ENCODE data around the gene PTDSS2.

The PTDSS2 gene

GRCh38 chr11:490930-491260 is 40.8 kb downstream of the PTDSS2 start:
- H3K36me3 Mint-ChIP-seq (ENCODE audit: insufficient read depth), result peaks cover 14% of the 10 kb centered on the region
- H3K9me3 Mint-ChIP-seq, result no peaks in the 10 kb centered on the region
- ATAC-seq (replicated peaks; ENCODE audit: extremely low read depth, poor library complexity, severe bottlenecking) (no peak), DNase-seq (ENCODE audit: low spot score in 2 of 2) (no peak)
- no peaks in the 10 kb centered on the region for H3K4me1 Mint-ChIP-seq
- H3K4me3 Mint-ChIP-seq, result no peak overlapping the region
- no peaks in the 10 kb centered on the region for H3K27me3 Mint-ChIP-seq
- H3K27ac Mint-ChIP-seq (ENCODE audit: low read depth), result no peak overlapping the region

DNA sequence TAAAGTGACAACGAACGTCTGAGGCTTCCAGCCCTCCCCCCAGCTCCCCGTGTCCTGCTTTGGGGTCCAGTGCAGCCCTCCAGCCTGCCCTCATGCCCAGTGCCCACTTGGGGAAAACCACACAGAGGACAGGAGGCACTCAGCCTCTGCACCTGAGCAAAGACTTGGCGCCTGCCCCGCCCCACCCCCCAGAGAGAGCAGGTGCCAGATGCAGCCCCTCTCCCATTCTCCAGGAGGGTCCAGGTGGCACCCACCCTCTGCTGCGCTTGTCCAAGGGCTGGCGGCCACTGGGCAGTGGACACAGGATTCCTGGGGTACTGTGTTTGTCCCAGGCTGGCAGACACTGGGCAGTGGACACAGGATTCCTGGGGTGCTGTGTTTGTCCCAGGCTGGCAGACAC is 41.3 kb downstream of the PTDSS2 start:
- no peak for ATAC-seq (replicated peaks; ENCODE audit: extremely low read depth, poor library complexity, severe bottlenecking)
- H3K36me3 Mint-ChIP-seq (ENCODE audit: insufficient read depth), result peaks cover 16% of the 10 kb centered on the region
- no peaks in the 10 kb centered on the region for H3K4me1 Mint-ChIP-seq
- no peaks in the 10 kb centered on the region for H3K9me3 Mint-ChIP-seq
- H3K27ac Mint-ChIP-seq (ENCODE audit: low read depth), result no peak overlapping the region
- DNase-seq (ENCODE audit: low spot score in 2 of 2), result no peak
- no peak overlapping the region for H3K4me3 Mint-ChIP-seq
- H3K27me3 Mint-ChIP-seq, result no peaks in the 10 kb centered on the region

DNA sequence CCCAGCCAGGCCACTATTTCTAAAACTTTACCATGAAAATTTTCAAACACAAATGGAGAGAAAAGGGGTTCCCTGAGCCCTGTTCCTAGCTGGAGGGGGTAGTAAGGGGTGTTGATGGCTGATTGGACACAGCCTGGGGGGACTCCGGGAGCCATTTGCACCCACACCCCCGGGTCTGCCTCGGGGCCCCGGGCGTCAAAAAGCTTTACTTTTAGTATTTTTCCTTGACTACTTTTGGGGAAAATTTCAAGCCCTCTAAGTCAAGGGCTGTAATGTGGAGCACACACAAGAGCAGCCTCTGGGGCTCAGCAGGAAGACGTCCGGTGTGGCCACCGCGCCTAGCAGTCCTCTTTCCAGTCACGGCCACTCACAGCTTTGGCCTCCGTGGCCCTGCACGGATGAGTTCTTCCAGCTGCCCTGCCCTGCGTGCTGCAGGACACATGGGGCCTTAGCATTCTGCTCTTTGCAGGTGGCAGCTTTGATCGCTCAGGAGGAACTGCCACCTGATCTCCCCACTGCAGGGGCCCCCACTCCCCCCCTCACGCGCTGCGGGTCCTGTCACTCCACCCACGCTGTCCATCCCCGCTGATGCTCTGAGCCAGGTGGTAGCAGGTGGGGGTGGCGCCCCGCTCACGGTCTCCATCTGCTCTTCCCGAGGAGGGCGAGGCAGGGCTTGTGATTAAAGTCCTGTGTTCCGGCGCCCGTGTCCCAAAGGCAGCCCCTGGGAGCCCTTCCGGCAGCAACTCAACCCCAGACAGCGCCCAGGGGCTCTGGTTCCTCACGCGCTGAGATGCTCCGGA is 42.5 kb downstream of the PTDSS2 start:
- Mint-ChIP-seq H3K27me3 (no peaks in the 10 kb centered on the region), H3K9me3 (no peaks in the 10 kb centered on the region), H3K27ac (ENCODE audit: low read depth) (peak overlapping the region; percentile 61), H3K4me3 (no peak overlapping the region), H3K36me3 (ENCODE audit: insufficient read depth) (peaks cover 16% of the 10 kb centered on the region), H3K4me1 (peaks cover 2% of the 10 kb centered on the region)
- DNase-seq (ENCODE audit: low spot score in 2 of 2) (no peak), ATAC-seq (replicated peaks; ENCODE audit: extremely low read depth, poor library complexity, severe bottlenecking) (no peak)

GRCh38 chr11:494761-495536 is 44.9 kb downstream of the PTDSS2 start:
- Mint-ChIP-seq H3K9me3 (no peaks in the 10 kb centered on the region), H3K36me3 (ENCODE audit: insufficient read depth) (peaks cover 28% of the 10 kb centered on the region), H3K27me3 (no peaks in the 10 kb centered on the region), H3K4me1 (peaks cover 5% of the 10 kb centered on the region), H3K27ac (ENCODE audit: low read depth) (no peak overlapping the region), H3K4me3 (no peak overlapping the region)
- DNase-seq (ENCODE audit: low spot score in 2 of 2) (no peak), ATAC-seq (replicated peaks; ENCODE audit: extremely low read depth, poor library complexity, severe bottlenecking) (no peak)

DNA sequence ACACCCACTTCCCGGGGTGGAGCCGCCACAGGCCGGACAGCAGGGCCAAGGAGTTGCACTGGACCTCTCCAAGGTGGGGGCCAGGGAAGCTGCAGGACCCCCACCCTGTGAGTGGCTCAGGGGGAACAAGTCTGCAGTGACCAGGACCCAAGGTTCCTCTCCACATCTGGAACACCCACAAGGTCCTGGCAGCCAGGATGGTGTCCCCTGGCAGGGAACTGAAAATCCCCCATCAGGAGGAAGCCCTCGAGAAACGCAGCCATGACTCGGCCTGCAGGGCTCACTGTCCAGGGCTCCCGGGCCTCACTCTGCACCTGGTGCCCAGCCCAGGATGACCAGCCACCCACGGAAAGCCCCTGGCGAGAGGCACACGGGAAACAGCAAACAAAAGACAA is 45.5 kb downstream of the PTDSS2 start:
- peaks cover 30% of the 10 kb centered on the region for H3K36me3 Mint-ChIP-seq (ENCODE audit: insufficient read depth)
- peaks cover 5% of the 10 kb centered on the region for H3K4me1 Mint-ChIP-seq
- H3K9me3 Mint-ChIP-seq, result no peaks in the 10 kb centered on the region
- no peak overlapping the region for H3K4me3 Mint-ChIP-seq
- no peaks in the 10 kb centered on the region for H3K27me3 Mint-ChIP-seq
- no peak overlapping the region for H3K27ac Mint-ChIP-seq (ENCODE audit: low read depth)
- ATAC-seq (replicated peaks; ENCODE audit: extremely low read depth, poor library complexity, severe bottlenecking) (no peak), DNase-seq (ENCODE audit: low spot score in 2 of 2) (no peak)

- ATAC-seq (replicated peaks; ENCODE audit: extremely low read depth, poor library complexity, severe bottlenecking) (no peak), DNase-seq (ENCODE audit: low spot score in 2 of 2) (no peak)
- Mint-ChIP-seq H3K9me3 (no peaks in the 10 kb centered on the region), H3K27me3 (no peaks in the 10 kb centered on the region), H3K36me3 (ENCODE audit: insufficient read depth) (peaks cover 28% of the 10 kb centered on the region), H3K27ac (ENCODE audit: low read depth) (peak overlapping the region; percentile 73), H3K4me1 (peaks cover 5% of the 10 kb centered on the region), H3K4me3 (no peak overlapping the region)
These were observed 46.9 kb downstream of the PTDSS2 start for GRCh38 chr11:496834-497564.

GRCh38 chr11:497565-498296 is 47.7 kb downstream of the PTDSS2 start:
- Mint-ChIP-seq H3K4me3 (no peak overlapping the region), H3K36me3 (ENCODE audit: insufficient read depth) (peaks cover 28% of the 10 kb centered on the region), H3K9me3 (no peaks in the 10 kb centered on the region), H3K4me1 (peaks cover 5% of the 10 kb centered on the region), H3K27ac (ENCODE audit: low read depth) (peak overlapping the region; percentile 73), H3K27me3 (no peaks in the 10 kb centered on the region)
- ATAC-seq (replicated peaks; ENCODE audit: extremely low read depth, poor library complexity, severe bottlenecking) (no peak), DNase-seq (ENCODE audit: low spot score in 2 of 2) (no peak)

DNA sequence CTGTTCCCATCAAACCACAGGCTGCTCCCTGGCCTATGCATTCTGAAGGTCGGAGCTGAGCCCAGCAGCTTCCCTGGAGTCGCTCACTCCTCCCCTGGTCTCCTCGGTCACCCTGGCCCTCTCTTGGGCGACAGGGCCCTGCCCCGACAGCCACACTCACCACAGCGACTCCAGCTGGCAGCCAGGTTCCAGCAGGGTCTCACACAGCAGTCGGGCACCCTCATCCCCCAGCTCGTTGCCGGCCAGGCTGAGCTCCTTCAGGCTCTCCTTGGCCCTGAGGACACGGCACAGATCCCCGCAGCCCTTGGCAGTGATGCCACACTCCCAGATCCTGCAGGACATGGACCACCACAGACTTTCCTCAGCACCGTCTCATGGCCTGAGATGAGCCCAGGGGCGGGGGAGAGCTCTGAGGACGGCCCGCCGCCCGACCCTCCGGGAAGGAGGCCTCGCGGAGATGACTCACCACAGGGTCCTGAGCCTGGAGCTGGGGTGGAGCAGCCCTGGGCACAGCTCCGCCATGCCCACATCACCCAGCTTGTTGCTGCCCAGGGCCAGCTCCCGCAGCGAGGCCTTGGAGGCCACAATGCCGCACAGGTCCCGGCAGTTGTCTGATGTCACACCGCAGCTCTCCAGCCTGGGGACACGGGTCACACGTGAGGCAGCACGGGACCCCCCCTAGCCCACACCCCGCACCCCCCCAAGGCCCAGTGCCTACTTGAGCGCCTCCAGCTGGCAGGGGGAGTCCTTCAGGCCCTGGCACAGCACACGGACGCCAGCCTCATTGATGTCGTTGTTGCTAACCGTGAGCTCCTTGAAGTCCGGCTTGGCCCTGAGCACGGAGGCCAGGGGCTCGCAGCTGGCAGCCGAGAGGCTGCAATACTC is 48.5 kb downstream of the PTDSS2 start:
- H3K36me3 Mint-ChIP-seq (ENCODE audit: insufficient read depth), result peaks cover 24% of the 10 kb centered on the region
- no peak overlapping the region for H3K4me3 Mint-ChIP-seq
- DNase-seq (ENCODE audit: low spot score in 2 of 2) (no peak), ATAC-seq (replicated peaks; ENCODE audit: extremely low read depth, poor library complexity, severe bottlenecking) (no peak)
- peaks cover 5% of the 10 kb centered on the region for H3K4me1 Mint-ChIP-seq
- no peaks in the 10 kb centered on the region for H3K27me3 Mint-ChIP-seq
- H3K27ac Mint-ChIP-seq (ENCODE audit: low read depth), result peak overlapping the region; percentile 73
- no peaks in the 10 kb centered on the region for H3K9me3 Mint-ChIP-seq

DNA sequence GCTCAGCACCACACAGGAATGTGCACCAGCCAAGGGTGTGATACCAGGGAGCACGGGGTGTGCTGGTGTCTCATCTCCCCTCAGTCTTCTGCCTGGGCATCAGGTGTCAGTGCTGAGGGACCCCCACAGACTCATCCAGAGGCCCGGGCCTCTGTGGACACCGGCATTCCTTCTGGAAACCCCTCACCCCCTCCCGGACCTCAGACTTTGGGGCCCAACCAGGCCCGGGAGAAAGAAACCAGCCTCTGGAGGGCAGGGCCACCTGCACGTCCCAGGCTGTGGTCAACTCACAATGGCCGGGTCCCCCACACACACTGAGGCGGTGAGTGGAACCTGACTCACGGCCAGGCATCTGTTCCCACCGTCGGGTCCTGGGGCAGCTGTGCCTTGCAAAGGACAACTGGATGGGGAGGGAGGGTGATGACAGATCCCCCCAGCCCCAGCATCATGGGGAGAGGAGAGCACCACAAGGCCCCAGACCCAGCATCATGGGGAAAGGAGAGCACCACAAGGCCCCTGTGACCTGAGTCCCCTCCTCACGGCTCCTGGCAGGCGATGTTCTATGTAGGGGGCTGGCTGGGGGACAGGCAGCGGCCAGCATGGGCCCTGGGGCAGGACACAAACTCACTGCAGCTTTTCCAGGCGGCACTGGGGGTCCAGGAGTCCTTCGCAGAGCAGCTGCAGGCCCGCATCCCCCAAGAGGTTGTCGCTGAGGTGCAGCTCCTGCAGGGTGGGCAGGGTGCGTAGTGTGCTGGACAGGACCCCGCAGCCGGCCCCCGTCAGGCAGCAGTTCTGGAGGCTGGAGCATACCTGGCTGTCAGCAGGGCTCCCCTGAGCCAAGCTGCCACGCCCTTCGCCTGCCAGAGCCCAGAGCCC is 49.4 kb downstream of the PTDSS2 start:
- ATAC-seq (replicated peaks; ENCODE audit: extremely low read depth, poor library complexity, severe bottlenecking) (no peak), DNase-seq (ENCODE audit: low spot score in 2 of 2) (no peak)
- Mint-ChIP-seq H3K4me1 (peaks cover 5% of the 10 kb centered on the region), H3K36me3 (ENCODE audit: insufficient read depth) (peaks cover 19% of the 10 kb centered on the region), H3K4me3 (no peak overlapping the region), H3K27me3 (no peaks in the 10 kb centered on the region), H3K27ac (ENCODE audit: low read depth) (peak overlapping the region; percentile 73), H3K9me3 (no peaks in the 10 kb centered on the region)

- Mint-ChIP-seq H3K4me3 (no peak overlapping the region), H3K27ac (ENCODE audit: low read depth) (peak overlapping the region; percentile 38), H3K36me3 (ENCODE audit: insufficient read depth) (peaks cover 21% of the 10 kb centered on the region), H3K9me3 (no peaks in the 10 kb centered on the region), H3K4me1 (peaks cover 7% of the 10 kb centered on the region), H3K27me3 (no peaks in the 10 kb centered on the region)
- no peak for DNase-seq (ENCODE audit: low spot score in 2 of 2)
- no peak for ATAC-seq (replicated peaks; ENCODE audit: extremely low read depth, poor library complexity, severe bottlenecking)
These were observed 51.1 kb downstream of the PTDSS2 start for GRCh38 chr11:501001-501682.

All from central memory CD8-positive, alpha-beta T cell (primary cell).